ENCODE data around the gene PLXNC1. TPM values are rescaled to one million over a fixed set of nuclear protein-coding genes. Genes with fewer than 3 reads are reported as not detected.

Gene PLXNC1
- total and polyA plus RNA-seq, 9 donors: 8.2 to 33.7 (median 17.5) TPM

DNA sequence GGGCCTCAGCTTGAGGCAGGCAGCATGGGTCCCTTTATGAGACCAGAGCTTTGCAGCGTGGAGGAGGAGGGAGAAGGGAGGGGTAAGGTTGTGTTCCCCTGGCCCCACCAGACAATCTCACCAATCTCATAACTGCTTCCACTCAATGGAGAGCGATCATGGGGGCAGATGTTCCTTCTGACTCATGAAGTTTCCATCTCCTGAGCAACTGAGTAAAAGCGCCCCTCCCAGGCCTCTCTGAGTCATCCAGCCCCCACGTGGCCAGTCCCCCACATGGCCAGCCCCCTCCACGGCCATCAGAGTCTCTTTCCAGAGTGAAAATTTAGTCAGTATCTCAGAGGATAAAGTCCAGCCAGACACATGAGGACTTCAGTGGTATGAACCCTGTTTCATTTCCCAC lies 39.2 kb upstream of the PLXNC1 start:
- WGBS, 3 donors: 21 to 29% (median 27%) methylated on average over 5 of the region's 5 CpGs
- no peak for TF ChIP-seq POLR2A (IDR thresholded peaks at IDR 0.05)
- TF ChIP-seq EP300 (IDR thresholded peaks at IDR 0.05): no peak
- TF ChIP-seq, protein P1, sequence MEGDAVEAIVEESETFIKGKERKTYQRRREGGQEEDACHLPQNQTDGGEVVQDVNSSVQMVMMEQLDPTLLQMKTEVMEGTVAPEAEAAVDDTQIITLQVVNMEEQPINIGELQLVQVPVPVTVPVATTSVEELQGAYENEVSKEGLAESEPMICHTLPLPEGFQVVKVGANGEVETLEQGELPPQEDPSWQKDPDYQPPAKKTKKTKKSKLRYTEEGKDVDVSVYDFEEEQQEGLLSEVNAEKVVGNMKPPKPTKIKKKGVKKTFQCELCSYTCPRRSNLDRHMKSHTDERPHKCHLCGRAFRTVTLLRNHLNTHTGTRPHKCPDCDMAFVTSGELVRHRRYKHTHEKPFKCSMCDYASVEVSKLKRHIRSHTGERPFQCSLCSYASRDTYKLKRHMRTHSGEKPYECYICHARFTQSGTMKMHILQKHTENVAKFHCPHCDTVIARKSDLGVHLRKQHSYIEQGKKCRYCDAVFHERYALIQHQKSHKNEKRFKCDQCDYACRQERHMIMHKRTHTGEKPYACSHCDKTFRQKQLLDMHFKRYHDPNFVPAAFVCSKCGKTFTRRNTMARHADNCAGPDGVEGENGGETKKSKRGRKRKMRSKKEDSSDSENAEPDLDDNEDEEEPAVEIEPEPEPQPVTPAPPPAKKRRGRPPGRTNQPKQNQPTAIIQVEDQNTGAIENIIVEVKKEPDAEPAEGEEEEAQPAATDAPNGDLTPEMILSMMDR (IDR thresholded peaks at IDR 0.05): no peak
- DNase-seq: no peak
- Histone ChIP-seq H3K4me1 (ENCODE audit: insufficient read depth) (no peaks in the 10 kb centered on the region), H3K4me3 (no peak overlapping the region), H3K27me3 (no peaks in the 10 kb centered on the region), H3K36me3 (no peaks in the 10 kb centered on the region), H3K27ac (no peak overlapping the region), H3K9me3 (no peaks in the 10 kb centered on the region)
- intact Hi-C loops (cut with DNase I): loop anchor here in 3 of 4 donors (10.0 kb wide), 1 partner anchor 344 kb away; no protein-coding TSS in a partner anchor

DNA sequence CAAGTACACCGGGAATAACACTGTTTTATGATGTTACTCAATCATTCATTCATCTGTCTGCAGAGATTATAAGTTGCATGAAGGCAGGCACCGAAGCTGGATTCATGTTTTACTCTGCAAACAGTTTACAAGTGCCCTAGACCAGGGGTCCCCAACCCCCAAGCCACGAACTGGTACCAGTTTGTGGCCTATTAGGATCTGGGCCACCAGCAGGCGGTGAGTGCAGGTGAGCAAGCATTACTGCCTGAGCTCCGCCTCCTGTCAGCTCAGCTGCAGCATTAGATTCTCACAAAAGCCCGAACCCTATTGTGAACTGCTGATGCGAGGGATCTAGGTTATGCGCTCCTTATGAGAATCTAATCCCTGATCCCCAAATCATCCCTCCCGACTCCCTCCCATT lies 38.1 kb upstream of the PLXNC1 start:
- intact Hi-C loops (cut with DNase I): no loop called here
- 90 to 93% (median 91%) methylated on average over 9 of the region's 9 CpGs for WGBS, 3 donors
- Histone ChIP-seq H3K9me3 (no peaks in the 10 kb centered on the region), H3K36me3 (no peaks in the 10 kb centered on the region), H3K27ac (no peak overlapping the region), H3K4me3 (no peak overlapping the region), H3K4me1 (ENCODE audit: insufficient read depth) (no peaks in the 10 kb centered on the region), H3K27me3 (no peaks in the 10 kb centered on the region)
- no peak for DNase-seq
- TF ChIP-seq, protein P1 (IDR thresholded peaks at IDR 0.05): no peak
- TF ChIP-seq EP300 (IDR thresholded peaks at IDR 0.05): no peak
- no peak for TF ChIP-seq POLR2A (IDR thresholded peaks at IDR 0.05)

DNA sequence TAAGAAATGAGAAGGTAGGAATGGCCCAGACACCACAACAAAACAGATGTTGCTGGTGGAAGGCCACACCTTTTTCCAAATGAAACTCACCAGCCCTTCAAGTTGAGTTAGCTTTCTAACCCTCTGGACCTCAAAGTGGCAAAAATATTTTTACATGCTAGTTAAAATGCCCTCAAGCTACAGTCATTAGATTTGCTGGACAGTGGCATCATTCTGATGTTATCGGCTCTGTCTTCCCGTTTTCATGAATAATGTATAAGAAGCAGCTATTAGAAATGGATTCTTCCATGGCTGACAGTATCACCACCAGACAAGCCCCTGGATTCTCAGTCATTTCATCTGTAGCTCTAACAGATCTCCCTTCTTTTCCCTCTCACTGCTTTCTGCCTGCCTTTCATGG lies 37.1 kb upstream of the PLXNC1 start:
- no peaks in the 10 kb centered on the region for H3K27me3 ChIP-seq
- intact Hi-C loops (cut with DNase I): no loop called here
- no peak overlapping the region for H3K4me3 ChIP-seq
- no peaks in the 10 kb centered on the region for H3K9me3 ChIP-seq
- no peaks in the 10 kb centered on the region for H3K4me1 ChIP-seq (ENCODE audit: insufficient read depth)
- TF ChIP-seq, protein P1 (IDR thresholded peaks at IDR 0.05): no peak
- TF ChIP-seq POLR2A (IDR thresholded peaks at IDR 0.05) (no peak), EP300 (IDR thresholded peaks at IDR 0.05) (no peak)
- no peak overlapping the region for H3K27ac ChIP-seq
- DNase-seq: no peak
- no peaks in the 10 kb centered on the region for H3K36me3 ChIP-seq
- 85 to 90% (median 88%) methylated on average over 2 of the region's 2 CpGs for WGBS, 3 donors

DNA sequence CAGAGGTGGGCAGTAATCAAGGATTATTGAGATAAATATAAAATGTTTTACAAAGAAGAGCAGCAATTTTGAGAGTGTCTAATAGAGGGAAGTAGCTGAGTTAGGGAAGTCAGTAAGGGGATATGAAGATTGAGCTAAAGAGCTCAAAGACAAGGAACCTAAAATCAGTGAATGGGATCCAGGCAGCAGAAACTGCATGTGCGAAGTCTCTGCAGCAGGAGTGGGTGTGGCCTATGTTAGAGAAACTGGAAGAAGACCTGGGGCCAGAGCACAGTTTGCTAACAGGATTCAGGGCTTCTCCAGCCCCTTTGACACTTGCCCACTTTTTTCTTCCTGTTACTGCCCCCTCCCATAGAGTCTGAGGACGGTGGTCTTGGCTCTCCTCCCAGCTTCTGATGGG lies 36.3 kb upstream of the PLXNC1 start:
- H3K4me3 ChIP-seq: no peak overlapping the region
- no peaks in the 10 kb centered on the region for H3K27me3 ChIP-seq
- no peaks in the 10 kb centered on the region for H3K9me3 ChIP-seq
- intact Hi-C loops (cut with DNase I): no loop called here
- DNase-seq: no peak
- H3K36me3 ChIP-seq: no peaks in the 10 kb centered on the region
- no peaks in the 10 kb centered on the region for H3K4me1 ChIP-seq (ENCODE audit: insufficient read depth)
- TF ChIP-seq, protein P1 (IDR thresholded peaks at IDR 0.05): no peak
- no peak for TF ChIP-seq POLR2A (IDR thresholded peaks at IDR 0.05)
- no peak for TF ChIP-seq EP300 (IDR thresholded peaks at IDR 0.05)
- no peak overlapping the region for H3K27ac ChIP-seq
- 37 to 55% (median 54%) methylated on average over 2 of the region's 2 CpGs for WGBS, 3 donors
